NCI-H526 treated with DMSO at 0.1 percent for 48 hours (cell line): ENCODE results near the gene SLC2A9.

ENCODE experiments used
- DNase-seq: peaks from one replicate; lab custom pipeline; 2025; lab: John Stamatoyannopoulos, UW

The SLC2A9 gene

GRCh38 chr4:10020871-10021652, at the start of gene SLC2A9:
Gene SLC2A9 (minus strand): TSS chr4:10021497. CDS start chr4:10021429, 68 bp downstream.
- DNase-seq, result no peak

GRCh38 chr4:10069075-10069642, 47.9 kb upstream of the SLC2A9 start:
- DNase-seq, result no peak

- no peak for DNase-seq
Observed at GRCh38 chr4:10066670-10067651, 45.7 kb upstream of the SLC2A9 start.

- no peak for DNase-seq
Observed at GRCh38 chr4:10066206-10066605, 44.9 kb upstream of the SLC2A9 start.

- no peak for DNase-seq
Observed at GRCh38 chr4:10063544-10064300, 42.4 kb upstream of the SLC2A9 start.

- DNase-seq, result no peak
Observed at GRCh38 chr4:10061650-10062415, 40.5 kb upstream of the SLC2A9 start.

- DNase-seq, result no peak
Observed at GRCh38 chr4:10058371-10058770, 37.1 kb upstream of the SLC2A9 start.

GRCh38 chr4:10057023-10057395, 35.7 kb upstream of the SLC2A9 start:
- no peak for DNase-seq

- DNase-seq, result no peak
Observed at GRCh38 chr4:10056334-10057022, 35.2 kb upstream of the SLC2A9 start.

- no peak for DNase-seq
Observed at GRCh38 chr4:10055871-10056270, 34.6 kb upstream of the SLC2A9 start.

GRCh38 chr4:10054571-10055041, 33.3 kb upstream of the SLC2A9 start:
- no peak for DNase-seq

GRCh38 chr4:10053635-10054453, 32.5 kb upstream of the SLC2A9 start:
- DNase-seq, result no peak

GRCh38 chr4:10051517-10052135, 30.3 kb upstream of the SLC2A9 start:
- no peak for DNase-seq

- DNase-seq, result no peak
Observed at GRCh38 chr4:10050721-10051120, 29.4 kb upstream of the SLC2A9 start.

GRCh38 chr4:10050261-10050661, 29.0 kb upstream of the SLC2A9 start:
- DNase-seq, result no peak

- DNase-seq, result no peak
Observed at GRCh38 chr4:10048941-10049697, 27.8 kb upstream of the SLC2A9 start.

GRCh38 chr4:10047967-10048366, 26.7 kb upstream of the SLC2A9 start:
- no peak for DNase-seq

- DNase-seq, result no peak
Observed at GRCh38 chr4:10046471-10046870, 25.2 kb upstream of the SLC2A9 start.
